Gastroesophageal sphincter (tissue), 4 donors: ENCODE results near the gene KRABD2.

Experiments
- ATAC-seq: fragments of 150-250 bp; one replicate; pipeline ENCODE4 v1.9.1; 2016; ENCODE audit warnings: mild to moderate bottlenecking, moderate library complexity
- H3K27ac ChIP-seq, 4 donors: fragments of 200-600 bp; sonication (generic) in 3 of 4; 1 replicate in 3 of 4; 2 replicates in 1 of 4; pipeline ENCODE4 v1.5.1; 2016 to 2019
- H3K27me3 ChIP-seq: fragments of 200-600 bp; sonication (generic); one replicate; pipeline ENCODE4 v1.5.1; 2019
- H3K36me3 ChIP-seq, 2 donors: fragments of 200-600 bp; sonication (generic); one replicate each; pipeline ENCODE4 v1.5.1; 2019; ENCODE audit warnings: control low read depth in 1 of 2
- H3K4me1 ChIP-seq, 3 donors: fragments of 200-600 bp; sonication (generic); 1 replicate in 2 of 3; 2 replicates in 1 of 3; pipeline ENCODE4 v1.5.1; 2016 to 2019; ENCODE audit warnings: control low read depth in 2 of 3
- H3K4me3 ChIP-seq, 2 donors: fragments of 200-600 bp; sonication (generic); one replicate each; pipeline ENCODE4 v1.5.1; 2019; ENCODE audit warnings: mild to moderate bottlenecking in 1 of 2, moderate library complexity in 1 of 2
- H3K9me3 ChIP-seq, 3 donors: fragments of 200-600 bp; sonication (generic); one replicate each; pipeline ENCODE4 v1.5.1; 2017 to 2019; ENCODE audit warnings: control low read depth in 2 of 3
- CTCF ChIP-seq, 4 experiments: fragments of 200-600 bp in 2 of 4; fragments of 450-650 bp in 2 of 4; sonication (generic) in 1 of 4; IDR thresholded peaks; one replicate each; pipeline ENCODE4 v1.5.1; 2017 to 2019; ENCODE audit warnings: antibody characterized with exemption in 4 of 4, mild to moderate bottlenecking in 2 of 4, moderate library complexity in 2 of 4
- EP300 ChIP-seq: sonication (generic); formaldehyde crosslinking; IDR thresholded peaks from one replicate; pipeline ENCODE4 v1.6.1; 2017; ENCODE audit warnings: antibody characterized with exemption, mild to moderate bottlenecking
- POLR2A ChIP-seq, 2 donors: fragments of 450-650 bp; IDR thresholded peaks; one replicate each; pipeline ENCODE4 v1.6.1; 2017; ENCODE audit warnings: antibody characterized with exemption in 2 of 2, mild to moderate bottlenecking in 2 of 2, moderate library complexity in 1 of 2
- POLR2AphosphoS5 ChIP-seq: sonication (generic); formaldehyde crosslinking; IDR thresholded peaks from one replicate; pipeline ENCODE4 v1.6.1; 2017; ENCODE audit warnings: antibody characterized with exemption
- WGBS, 2 donors: methylation state at CpG; one replicate each; pipeline ENCODE4 v1.1.5; 2018; ENCODE audit warnings: low coverage in 1 of 2; 5-methylcytosine and 5-hydroxymethylcytosine counted together

Gene KRABD2

GRCh38 chr17:8376271-8377067 lies at the start of gene KRABD2:
Gene KRABD2 (minus strand): TSS chr17:8376704.
- no peaks in the 10 kb centered on the region for H3K9me3 ChIP-seq
- H3K4me1 ChIP-seq = peaks cover 4 to 57% (median 25%) of the 10 kb centered on the region in 3 donors
- peak; percentile 97 for ATAC-seq
- peak within 1 kb of the TSS; percentile 36 to 91 (median 88) for H3K27ac ChIP-seq
- TF ChIP-seq POLR2A (IDR thresholded peaks at IDR 0.05) = peak; percentile 66 to 72
- peak; percentile 84 for TF ChIP-seq POLR2AphosphoS5
- TF ChIP-seq CTCF (IDR thresholded peaks at IDR 0.05) = peak; percentile 19 to 87 (median 55)
- no peak for TF ChIP-seq EP300
- H3K27me3 ChIP-seq = no peaks in the 10 kb centered on the region
- peaks cover 0 to 52% of the 10 kb centered on the region in 2 donors for H3K36me3 ChIP-seq
- H3K4me3 ChIP-seq = peak within 1 kb of the TSS; percentile 56 to 69
- WGBS, 2 donors = 0% methylated on average over 2 to 4 of the region's 41 CpGs

- no peak for TF ChIP-seq POLR2AphosphoS5
- no peak for TF ChIP-seq POLR2A (IDR thresholded peaks at IDR 0.05)
- TF ChIP-seq EP300 = no peak
- no peak for TF ChIP-seq CTCF (IDR thresholded peaks at IDR 0.05)
- Histone ChIP-seq H3K36me3 (no peaks in the 10 kb centered on the region), H3K27me3 (no peaks in the 10 kb centered on the region), H3K4me3 (no peak overlapping the region), H3K27ac (no peak overlapping the region), H3K9me3 (no peaks in the 10 kb centered on the region), H3K4me1 (peaks cover 0 to 16% (median 5%) of the 10 kb centered on the region in 3 donors)
- 21 to 60% methylated on average over 2 to 3 of the region's 3 CpGs for whole genome bisulfite sequencing, 2 donors
- no peak for ATAC-seq
These were observed 45.1 kb upstream of the KRABD2 start for GRCh38 chr17:8421571-8421970.

GRCh38 chr17:8420041-8420934 lies 43.8 kb upstream of the KRABD2 start:
- H3K9me3 ChIP-seq = no peaks in the 10 kb centered on the region
- 24 to 29% methylated on average over 2 to 5 of the region's 5 CpGs for WGBS, 2 donors
- H3K27ac ChIP-seq = peak overlapping the region in 3 of 4 donors; percentile 11 to 51 (median 49)
- no peaks in the 10 kb centered on the region for H3K36me3 ChIP-seq
- peaks cover 0 to 16% (median 5%) of the 10 kb centered on the region in 3 donors for H3K4me1 ChIP-seq
- H3K4me3 ChIP-seq = no peak overlapping the region
- H3K27me3 ChIP-seq = peaks cover 10% of the 10 kb centered on the region
- TF ChIP-seq POLR2A (IDR thresholded peaks at IDR 0.05) (no peak), POLR2AphosphoS5 (peak; percentile 65)
- ATAC-seq = peak; percentile 76

GRCh38 chr17:8419305-8419704 lies 42.8 kb upstream of the KRABD2 start:
- no peaks in the 10 kb centered on the region for H3K36me3 ChIP-seq
- H3K4me3 ChIP-seq = no peak overlapping the region
- no peak overlapping the region for H3K27ac ChIP-seq
- H3K27me3 ChIP-seq = peaks cover 20% of the 10 kb centered on the region
- WGBS, 2 donors = 43 to 90% methylated on average over 1 of the region's 1 CpG
- TF ChIP-seq POLR2AphosphoS5 (no peak), EP300 (no peak), CTCF (IDR thresholded peaks at IDR 0.05) (no peak), POLR2A (IDR thresholded peaks at IDR 0.05) (no peak)
- H3K4me1 ChIP-seq = peaks cover 0 to 16% (median 5%) of the 10 kb centered on the region in 3 donors
- no peaks in the 10 kb centered on the region for H3K9me3 ChIP-seq
- no peak for ATAC-seq

- H3K4me1 ChIP-seq = peaks cover 0 to 16% (median 5%) of the 10 kb centered on the region in 3 donors
- ATAC-seq = no peak
These were observed 42.0 kb upstream of the KRABD2 start for GRCh38 chr17:8418471-8418870.

More at GRCh38 chr17:8418471-8418870, 42.0 kb upstream of the KRABD2 start:
- no peak for TF ChIP-seq CTCF (IDR thresholded peaks at IDR 0.05)
- no peak for TF ChIP-seq POLR2AphosphoS5
- TF ChIP-seq POLR2A (IDR thresholded peaks at IDR 0.05) = no peak
- no peak for TF ChIP-seq EP300
- H3K4me3 ChIP-seq = no peak overlapping the region
- H3K9me3 ChIP-seq = no peaks in the 10 kb centered on the region
- WGBS, 2 donors = 31 to 44% methylated on average over 1 of the region's 1 CpG
- H3K27me3 ChIP-seq = peaks cover 22% of the 10 kb centered on the region
- H3K36me3 ChIP-seq = no peaks in the 10 kb centered on the region
- H3K27ac ChIP-seq = no peak overlapping the region
